Liver (tissue), 9 donors: ENCODE measurements around the gene CCL8. TPM values are rescaled to one million over a fixed set of nuclear protein-coding genes. Genes with fewer than 3 reads are reported as not detected.

Experiments used
- DNase-seq: peaks from one replicate; pipeline ENCODE4 v3.0.0-alpha.2; 2017; ENCODE audit warnings: low spot score
- H3K27ac ChIP-seq, 2 donors: one replicate each; pipeline ENCODE4 v1.7.0; 2013; ENCODE audit warnings: inconsistent platforms in 2 of 2, low read length in 2 of 2, control low read depth in 1 of 2, low read depth in 1 of 2, mild to moderate bottlenecking in 1 of 2
- H3K27me3 ChIP-seq, 4 donors: one replicate each; pipeline versions ENCODE4 v1.6.1 to v1.7.0; 2013; ENCODE audit warnings: low read length in 3 of 4, inconsistent platforms in 1 of 4, mild to moderate bottlenecking in 1 of 4, moderate library complexity in 1 of 4; ENCODE audit not compliant: control insufficient read depth in 4 of 4, insufficient read depth in 4 of 4
- H3K36me3 ChIP-seq, 4 donors: one replicate each; pipeline versions ENCODE4 v1.6.1 to v1.7.0; 2013; ENCODE audit warnings: low read length in 3 of 4, mild to moderate bottlenecking in 3 of 4, low read depth in 1 of 4, moderate library complexity in 1 of 4; ENCODE audit not compliant: control insufficient read depth in 4 of 4, insufficient read depth in 3 of 4
- H3K4me1 ChIP-seq, 4 donors: one replicate each; pipeline versions ENCODE4 v1.6.1 to v1.7.0; 2013; ENCODE audit warnings: low read length in 3 of 4, mild to moderate bottlenecking in 3 of 4, moderate library complexity in 1 of 4; ENCODE audit not compliant: control insufficient read depth in 4 of 4, insufficient read depth in 4 of 4
- H3K4me3 ChIP-seq, 3 donors: one replicate each; pipeline versions ENCODE4 v1.6.1 to v1.7.0; 2013; ENCODE audit warnings: low read length in 3 of 3, control low read depth in 1 of 3, low read depth in 1 of 3, mild to moderate bottlenecking in 1 of 3
- H3K9ac ChIP-seq, 2 donors: one replicate each; pipeline ENCODE4 v1.7.0; 2013; ENCODE audit warnings: low read length in 2 of 2, mild to moderate bottlenecking in 2 of 2, moderate library complexity in 2 of 2, control low read depth in 1 of 2, low read depth in 1 of 2
- H3K9me3 ChIP-seq, 4 donors: one replicate each; pipeline versions ENCODE4 v1.6.1 to v1.7.0; 2013; ENCODE audit warnings: low read length in 3 of 4; ENCODE audit not compliant: control insufficient read depth in 4 of 4
- EGR1 ChIP-seq, 2 donors: IDR thresholded peaks; 2 replicates each; pipeline ENCODE4 v1.6.1; 2016 to 2018; ENCODE audit warnings: antibody characterized with exemption in 2 of 2, low read depth in 2 of 2
- FOXA1 ChIP-seq: IDR thresholded peaks from 2 replicates; pipeline ENCODE4 v1.6.1; 2016; ENCODE audit warnings: antibody characterized with exemption
- FOXA2 ChIP-seq: IDR thresholded peaks from 2 replicates; pipeline ENCODE4 v1.6.1; 2016; ENCODE audit warnings: antibody characterized with exemption
- GABPA ChIP-seq, 2 donors: IDR thresholded peaks in 1 of 2; conservative IDR thresholded peaks in 1 of 2; 2 replicates each; pipeline ENCODE4 v1.6.1; 2016; ENCODE audit warnings: antibody characterized with exemption in 2 of 2, mild to moderate bottlenecking in 1 of 2, moderate library complexity in 1 of 2
- HNF4A ChIP-seq, 2 donors: conservative IDR thresholded peaks; 2 replicates each; pipeline ENCODE4 v1.6.1; 2016; ENCODE audit warnings: antibody characterized with exemption in 2 of 2, mild to moderate bottlenecking in 2 of 2
- HNF4G ChIP-seq: IDR thresholded peaks from 2 replicates; pipeline ENCODE4 v1.6.1; 2016; ENCODE audit warnings: antibody characterized with exemption
- JUND ChIP-seq, 2 donors: IDR thresholded peaks; 2 replicates each; pipeline ENCODE4 v1.6.1; 2016; ENCODE audit warnings: antibody characterized with exemption in 2 of 2
- MAX ChIP-seq: IDR thresholded peaks from 2 replicates; pipeline ENCODE4 v1.6.1; 2016; ENCODE audit warnings: antibody characterized with exemption
- NR2F2 ChIP-seq: IDR thresholded peaks from 2 replicates; pipeline ENCODE4 v1.6.1; 2016; ENCODE audit warnings: antibody characterized with exemption
- RAD21 ChIP-seq, 2 donors: IDR thresholded peaks; 2 replicates each; pipeline ENCODE4 v1.6.1; 2016; ENCODE audit warnings: antibody characterized with exemption in 2 of 2, mild to moderate bottlenecking in 2 of 2
- RXRA ChIP-seq, 2 donors: IDR thresholded peaks; 2 replicates each; pipeline ENCODE4 v1.6.1; 2017 to 2018; ENCODE audit warnings: antibody characterized with exemption in 2 of 2, mild to moderate bottlenecking in 1 of 2
- SP1 ChIP-seq: IDR thresholded peaks from 2 replicates; pipeline ENCODE4 v1.6.1; 2018; ENCODE audit warnings: antibody characterized with exemption, mild to moderate bottlenecking
- TAF1 ChIP-seq: conservative IDR thresholded peaks from 2 replicates; pipeline ENCODE4 v1.6.1; 2016; ENCODE audit warnings: antibody characterized with exemption, mild to moderate bottlenecking
- YY1 ChIP-seq: IDR thresholded peaks from 2 replicates; pipeline ENCODE4 v1.6.1; 2016; ENCODE audit warnings: antibody characterized with exemption, mild to moderate bottlenecking
- ZBTB33 ChIP-seq: IDR thresholded peaks from 2 replicates; pipeline ENCODE4 v1.6.1; 2016; ENCODE audit warnings: antibody characterized with exemption
- polyA plus RNA-seq, 2 donors: library from polyadenylated mRNA; stranded (reverse) in 1 of 2; unstranded in 1 of 2; fragments of 200-250 nt in 1 of 2; fragments of >200 nt in 1 of 2; fragmentation: Nextera tagmentation in 1 of 2; extraction: Ambion mirVana in 1 of 2; gene quantifications; one replicate each; pipeline versions ENCODE4 v1.2.1 to v1.2.3, GENCODE V29; 2013 to 2015
- total RNA-seq, 2 donors: library from RNA; depleted of rRNA; stranded (reverse); fragments of >200 nt; gene quantifications; one replicate each; pipeline ENCODE4 v1.2.3, GENCODE V29; 2014
- TF ChIP-seq, protein P1 (sequence below): IDR thresholded peaks from 2 replicates; pipeline ENCODE4 v1.6.1; 2016; ENCODE audit warnings: antibody characterized with exemption, mild to moderate bottlenecking
- TF ChIP-seq, protein P2 (sequence below): IDR thresholded peaks from 2 replicates; pipeline ENCODE4 v1.6.1; 2016; ENCODE audit warnings: antibody characterized with exemption
- TF ChIP-seq, protein P3 (sequence below): fragments of 150-350 bp; IDR thresholded peaks from 2 replicates; pipeline ENCODE4 v1.5.1; 2017; ENCODE audit warnings: improper control_type of control experiment, low read depth, low read length; ENCODE audit not compliant: missing input control
- donor health status: healthy.
- donor health status: healthy.
- donor health status: healthy.
- donor health status: healthy.
- donor health status: healthy.

The CCL8 gene
- total and polyA plus RNA-seq, 4 donors, result 0.03 TPM; not detected in 3

DNA sequence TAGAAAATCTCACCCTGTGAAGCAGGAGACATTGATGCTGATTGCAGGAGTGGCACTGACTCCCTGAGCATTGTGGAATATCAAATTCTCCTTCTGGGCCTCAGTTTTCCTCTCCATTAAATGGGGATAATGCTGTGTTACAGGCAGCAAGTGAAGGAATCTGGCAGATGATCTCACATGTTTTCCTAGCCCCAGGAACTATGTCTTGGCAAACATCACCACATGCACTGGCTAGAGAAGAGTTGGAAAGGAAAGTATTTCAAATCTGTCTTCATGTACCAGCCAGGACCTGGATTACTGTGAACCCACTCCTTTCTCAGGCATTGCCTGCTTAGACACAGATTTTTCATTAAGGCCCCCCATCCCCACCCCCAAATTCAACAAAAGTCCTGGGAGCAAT lies 13.6 kb upstream of the CCL8 start:
- Histone ChIP-seq H3K9me3 (no peaks in the 10 kb centered on the region), H3K4me1 (no peaks in the 10 kb centered on the region), H3K36me3 (no peaks in the 10 kb centered on the region), H3K27ac (no peak overlapping the region), H3K4me3 (no peak overlapping the region), H3K9ac (no peak overlapping the region), H3K27me3 (no peaks in the 10 kb centered on the region)
- TF ChIP-seq HNF4G (no peak), NR2F2 (no peak), JUND (IDR thresholded peaks at IDR 0.05) (no peak), HNF4A (conservative IDR thresholded peaks at IDR 0.05) (no peak), GABPA (IDR thresholded peaks at IDR 0.05 in 1 of 2, conservative IDR thresholded peaks at IDR 0.05 in 1 of 2) (no peak), EGR1 (IDR thresholded peaks at IDR 0.05; ENCODE audit: low read depth in 2 of 2) (no peak), SP1 (no peak), ZBTB33 (no peak), TAF1 (no peak), FOXA2 (no peak), RAD21 (IDR thresholded peaks at IDR 0.05) (no peak), YY1 (no peak), FOXA1 (no peak), RXRA (IDR thresholded peaks at IDR 0.05) (no peak), MAX (no peak)
- TF ChIP-seq, protein P1, sequence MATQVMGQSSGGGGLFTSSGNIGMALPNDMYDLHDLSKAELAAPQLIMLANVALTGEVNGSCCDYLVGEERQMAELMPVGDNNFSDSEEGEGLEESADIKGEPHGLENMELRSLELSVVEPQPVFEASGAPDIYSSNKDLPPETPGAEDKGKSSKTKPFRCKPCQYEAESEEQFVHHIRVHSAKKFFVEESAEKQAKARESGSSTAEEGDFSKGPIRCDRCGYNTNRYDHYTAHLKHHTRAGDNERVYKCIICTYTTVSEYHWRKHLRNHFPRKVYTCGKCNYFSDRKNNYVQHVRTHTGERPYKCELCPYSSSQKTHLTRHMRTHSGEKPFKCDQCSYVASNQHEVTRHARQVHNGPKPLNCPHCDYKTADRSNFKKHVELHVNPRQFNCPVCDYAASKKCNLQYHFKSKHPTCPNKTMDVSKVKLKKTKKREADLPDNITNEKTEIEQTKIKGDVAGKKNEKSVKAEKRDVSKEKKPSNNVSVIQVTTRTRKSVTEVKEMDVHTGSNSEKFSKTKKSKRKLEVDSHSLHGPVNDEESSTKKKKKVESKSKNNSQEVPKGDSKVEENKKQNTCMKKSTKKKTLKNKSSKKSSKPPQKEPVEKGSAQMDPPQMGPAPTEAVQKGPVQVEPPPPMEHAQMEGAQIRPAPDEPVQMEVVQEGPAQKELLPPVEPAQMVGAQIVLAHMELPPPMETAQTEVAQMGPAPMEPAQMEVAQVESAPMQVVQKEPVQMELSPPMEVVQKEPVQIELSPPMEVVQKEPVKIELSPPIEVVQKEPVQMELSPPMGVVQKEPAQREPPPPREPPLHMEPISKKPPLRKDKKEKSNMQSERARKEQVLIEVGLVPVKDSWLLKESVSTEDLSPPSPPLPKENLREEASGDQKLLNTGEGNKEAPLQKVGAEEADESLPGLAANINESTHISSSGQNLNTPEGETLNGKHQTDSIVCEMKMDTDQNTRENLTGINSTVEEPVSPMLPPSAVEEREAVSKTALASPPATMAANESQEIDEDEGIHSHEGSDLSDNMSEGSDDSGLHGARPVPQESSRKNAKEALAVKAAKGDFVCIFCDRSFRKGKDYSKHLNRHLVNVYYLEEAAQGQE, result no peak
- TF ChIP-seq, protein P2, sequence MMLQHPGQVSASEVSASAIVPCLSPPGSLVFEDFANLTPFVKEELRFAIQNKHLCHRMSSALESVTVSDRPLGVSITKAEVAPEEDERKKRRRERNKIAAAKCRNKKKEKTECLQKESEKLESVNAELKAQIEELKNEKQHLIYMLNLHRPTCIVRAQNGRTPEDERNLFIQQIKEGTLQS, result no peak
- TF ChIP-seq, protein P3, sequence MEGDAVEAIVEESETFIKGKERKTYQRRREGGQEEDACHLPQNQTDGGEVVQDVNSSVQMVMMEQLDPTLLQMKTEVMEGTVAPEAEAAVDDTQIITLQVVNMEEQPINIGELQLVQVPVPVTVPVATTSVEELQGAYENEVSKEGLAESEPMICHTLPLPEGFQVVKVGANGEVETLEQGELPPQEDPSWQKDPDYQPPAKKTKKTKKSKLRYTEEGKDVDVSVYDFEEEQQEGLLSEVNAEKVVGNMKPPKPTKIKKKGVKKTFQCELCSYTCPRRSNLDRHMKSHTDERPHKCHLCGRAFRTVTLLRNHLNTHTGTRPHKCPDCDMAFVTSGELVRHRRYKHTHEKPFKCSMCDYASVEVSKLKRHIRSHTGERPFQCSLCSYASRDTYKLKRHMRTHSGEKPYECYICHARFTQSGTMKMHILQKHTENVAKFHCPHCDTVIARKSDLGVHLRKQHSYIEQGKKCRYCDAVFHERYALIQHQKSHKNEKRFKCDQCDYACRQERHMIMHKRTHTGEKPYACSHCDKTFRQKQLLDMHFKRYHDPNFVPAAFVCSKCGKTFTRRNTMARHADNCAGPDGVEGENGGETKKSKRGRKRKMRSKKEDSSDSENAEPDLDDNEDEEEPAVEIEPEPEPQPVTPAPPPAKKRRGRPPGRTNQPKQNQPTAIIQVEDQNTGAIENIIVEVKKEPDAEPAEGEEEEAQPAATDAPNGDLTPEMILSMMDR, result no peak
- DNase-seq, result no peak
